Inflammatory macrophage treated with lipopolysaccharide for 4 hours (primary cell): ENCODE measurements around the gene TBC1D12.
A peak's percentile ranks its signal among the peaks of the same experiment; 100 is the strongest.

Experiments used
- DNase-seq: peaks from one replicate; pipeline ENCODE4 v3.0.0-alpha.2; 2020

The TBC1D12 gene

DNA sequence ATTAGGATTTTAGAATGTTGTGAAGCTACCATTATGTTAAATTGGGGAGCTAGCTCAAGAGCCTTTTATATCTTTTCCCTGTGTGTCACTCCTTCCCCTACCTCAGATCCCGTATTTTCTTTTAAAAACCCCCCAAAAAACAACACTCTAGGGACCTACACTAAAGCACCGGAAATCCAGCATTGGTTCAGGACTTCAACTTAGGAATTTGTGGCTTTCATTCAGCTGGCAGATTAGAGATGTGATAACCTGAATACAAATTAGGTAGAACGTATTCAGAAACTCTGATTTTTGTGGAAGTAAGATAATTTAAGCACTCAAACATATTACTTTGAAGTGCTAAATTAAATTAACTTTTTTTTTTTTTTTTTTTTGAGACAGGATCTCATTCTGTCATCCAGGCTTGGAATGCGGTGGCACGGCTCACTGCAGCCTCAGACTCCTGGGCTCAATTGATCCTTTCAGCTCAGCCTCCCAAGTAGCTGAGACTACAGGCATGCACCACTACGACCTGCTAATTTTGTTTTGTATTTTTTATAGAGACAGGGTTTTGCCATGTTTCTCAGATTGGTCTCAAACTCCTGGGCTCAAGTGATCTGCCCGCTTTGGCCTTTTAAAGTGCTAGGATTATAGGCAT lies 6.8 kb downstream of the TBC1D12 start:
- no peak for DNase-seq

DNA sequence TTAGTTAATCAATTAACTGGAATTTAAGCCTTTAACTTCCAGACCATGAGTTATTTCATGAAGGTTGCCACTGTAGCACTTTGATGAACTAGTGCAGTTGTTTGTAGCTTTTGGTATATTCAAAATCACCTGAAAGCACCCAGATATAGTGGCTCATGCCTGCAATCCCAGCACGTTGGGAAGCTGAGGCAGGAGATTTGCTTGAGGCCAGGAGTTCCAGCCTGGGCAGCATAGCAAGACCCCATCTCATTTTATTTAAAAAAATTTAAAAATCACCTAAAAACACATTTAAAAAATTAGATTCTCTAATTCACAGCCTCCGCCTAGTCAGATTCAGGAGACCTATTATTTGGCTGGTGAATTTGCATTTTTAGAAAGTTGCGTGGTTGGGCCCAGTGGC lies 9.0 kb downstream of the TBC1D12 start:
- DNase-seq = no peak

GRCh38 chr10:94412449-94412848 lies 10.1 kb downstream of the TBC1D12 start:
- DNase-seq = no peak

DNA sequence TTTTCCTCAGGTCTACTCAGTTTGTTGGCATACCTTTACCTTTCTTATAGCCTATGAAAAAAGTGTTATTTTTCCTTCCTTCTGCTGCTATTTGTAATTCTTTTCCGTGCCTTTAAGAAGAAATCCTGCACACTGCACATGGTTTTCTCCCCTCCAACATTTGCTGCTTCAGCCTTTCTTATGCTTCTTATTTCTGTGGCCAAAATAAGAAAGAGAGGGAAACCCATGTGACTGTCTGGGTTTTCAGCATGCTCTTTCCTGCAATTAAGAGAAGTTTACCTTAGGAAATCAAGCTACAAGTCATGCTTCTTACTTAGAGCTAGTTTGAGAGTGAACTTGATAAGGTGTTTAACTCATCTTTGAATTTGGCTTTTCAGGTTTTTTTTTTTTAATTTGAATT lies 11.0 kb downstream of the TBC1D12 start:
- DNase-seq = peak; percentile 10

- DNase-seq = no peak
Measured at GRCh38 chr10:94416896-94417295, 14.6 kb downstream of the TBC1D12 start.

GRCh38 chr10:94417321-94417720 lies 15.0 kb downstream of the TBC1D12 start:
- DNase-seq = no peak

DNA sequence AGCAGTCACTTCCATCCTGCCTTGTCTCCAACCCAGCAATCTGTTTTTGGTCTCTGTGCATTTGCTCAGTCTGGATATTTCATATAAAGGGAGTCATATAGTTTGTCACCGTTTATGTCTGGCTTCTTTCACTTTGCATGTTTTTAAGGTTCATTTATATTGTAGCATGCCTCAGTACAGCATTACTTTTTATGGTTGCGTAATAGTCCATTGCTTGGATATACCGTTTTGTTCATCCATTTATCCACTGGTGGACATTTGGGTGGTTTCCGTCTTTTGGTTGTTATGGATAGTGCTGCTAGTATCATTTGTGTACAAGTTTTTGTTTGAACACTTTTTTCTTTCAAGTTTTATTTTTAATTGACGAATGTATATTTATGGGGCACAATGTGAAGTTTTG lies 18.2 kb downstream of the TBC1D12 start:
- no peak for DNase-seq

GRCh38 chr10:94420998-94421528 lies 18.7 kb downstream of the TBC1D12 start:
- no peak for DNase-seq

- no peak for DNase-seq
Measured at GRCh38 chr10:94423627-94424026, 21.3 kb downstream of the TBC1D12 start.

DNA sequence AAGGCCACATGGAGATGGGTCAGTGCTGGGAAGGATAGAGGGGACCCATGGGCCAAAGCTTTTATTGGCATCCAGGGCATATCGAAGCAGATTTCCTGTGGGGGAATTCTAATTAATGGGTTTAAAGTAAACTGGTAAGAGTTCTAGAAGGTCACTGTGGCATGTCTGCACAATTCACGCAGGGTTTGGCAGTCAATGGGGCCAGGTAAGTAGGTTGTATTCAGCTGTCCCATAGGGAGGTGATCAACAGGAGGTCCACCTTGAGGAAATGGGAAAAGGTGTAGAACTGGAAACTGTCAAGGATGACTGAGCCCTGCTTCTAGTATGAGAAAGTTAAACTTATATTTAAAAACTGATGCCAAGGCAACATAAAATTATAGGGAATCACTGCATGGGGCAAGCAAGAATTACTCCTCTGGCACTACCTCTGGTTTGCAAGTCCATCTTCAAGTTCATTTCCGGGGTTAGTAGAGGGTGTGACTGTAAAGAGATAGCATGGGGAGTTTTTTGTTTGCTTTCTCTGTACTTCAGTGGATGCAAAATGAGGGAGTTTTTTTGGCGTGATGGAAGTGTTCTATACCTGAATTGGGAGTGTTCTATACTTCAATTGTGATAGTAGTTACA lies 22.5 kb downstream of the TBC1D12 start:
- no peak for DNase-seq

- DNase-seq = no peak
Measured at GRCh38 chr10:94425942-94426341, 23.6 kb downstream of the TBC1D12 start.

- peak; percentile 26 for DNase-seq
Measured at GRCh38 chr10:94427166-94427565, 24.8 kb downstream of the TBC1D12 start.

DNA sequence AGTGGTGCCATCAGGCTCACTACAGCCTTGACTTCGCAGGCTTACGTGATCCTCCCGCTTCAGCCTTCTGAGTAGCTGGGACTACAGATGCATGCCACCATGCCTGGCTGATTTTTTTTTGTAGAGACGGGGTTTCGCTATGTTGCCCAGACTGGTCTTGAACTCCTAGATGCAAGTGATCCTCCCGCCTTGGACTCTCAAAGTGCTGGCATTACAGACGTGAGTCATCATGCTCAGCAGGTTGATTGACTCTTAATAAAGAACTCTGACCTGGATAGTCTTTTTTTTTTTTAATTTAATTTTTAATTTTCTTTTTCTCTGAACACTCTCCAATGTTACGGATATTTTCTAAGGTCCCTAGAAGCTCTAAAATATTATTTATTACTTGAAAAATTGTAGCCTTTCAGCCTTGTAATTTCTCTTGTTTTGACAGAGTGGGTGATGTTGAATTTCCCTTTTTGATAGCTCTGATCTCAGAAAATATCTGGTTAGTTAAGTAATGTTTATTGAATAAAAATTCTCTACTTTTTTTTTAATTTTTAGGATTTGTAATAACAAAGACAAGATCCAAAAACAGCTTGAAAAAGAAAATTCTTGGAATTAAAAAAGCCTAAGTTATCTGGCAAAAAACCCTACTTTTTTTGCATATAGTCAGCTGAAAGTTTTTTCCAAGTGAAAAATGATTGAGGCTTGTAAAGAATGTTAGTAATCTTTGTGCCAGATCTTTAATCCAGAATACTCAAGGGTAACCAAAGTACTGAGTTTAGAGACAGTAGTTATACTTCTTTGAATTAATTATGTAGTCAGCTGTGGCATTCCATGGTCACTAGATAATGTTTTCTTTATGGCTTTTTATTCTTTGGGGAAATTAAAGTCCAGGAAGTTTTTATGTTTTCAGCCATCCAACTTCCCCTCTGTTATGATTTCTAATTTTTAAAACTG lies 26.7 kb downstream of the TBC1D12 start:
- DNase-seq = no peak

GRCh38 chr10:94430701-94431100 lies 28.4 kb downstream of the TBC1D12 start:
- peak; percentile 31 for DNase-seq

- DNase-seq = no peak
Measured at GRCh38 chr10:94432443-94432842, 30.1 kb downstream of the TBC1D12 start.

GRCh38 chr10:94439275-94439861 lies 37.0 kb downstream of the TBC1D12 start:
- no peak for DNase-seq

- no peak for DNase-seq
Measured at GRCh38 chr10:94440096-94440495, 37.8 kb downstream of the TBC1D12 start.

GRCh38 chr10:94443047-94443446 lies 40.7 kb downstream of the TBC1D12 start:
- no peak for DNase-seq

DNA sequence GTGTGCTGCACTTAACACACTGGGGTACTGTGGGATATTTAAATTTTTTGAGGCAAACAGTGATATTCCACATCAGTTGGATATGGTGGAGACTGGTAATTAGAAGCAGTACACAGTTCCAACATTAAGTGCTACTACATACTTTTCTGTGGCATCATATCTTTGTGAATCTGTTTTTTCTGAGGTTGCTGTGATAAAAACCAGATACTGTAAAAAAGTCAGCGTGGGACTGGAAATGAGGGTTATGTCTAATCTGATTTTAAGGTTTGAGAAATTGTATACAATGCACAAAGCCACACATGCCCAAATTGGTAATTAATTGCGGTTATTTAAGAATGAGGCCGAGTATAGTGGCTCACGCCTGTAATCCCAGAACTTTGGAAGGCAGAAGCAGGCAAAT lies 41.2 kb downstream of the TBC1D12 start:
- no peak for DNase-seq

DNA sequence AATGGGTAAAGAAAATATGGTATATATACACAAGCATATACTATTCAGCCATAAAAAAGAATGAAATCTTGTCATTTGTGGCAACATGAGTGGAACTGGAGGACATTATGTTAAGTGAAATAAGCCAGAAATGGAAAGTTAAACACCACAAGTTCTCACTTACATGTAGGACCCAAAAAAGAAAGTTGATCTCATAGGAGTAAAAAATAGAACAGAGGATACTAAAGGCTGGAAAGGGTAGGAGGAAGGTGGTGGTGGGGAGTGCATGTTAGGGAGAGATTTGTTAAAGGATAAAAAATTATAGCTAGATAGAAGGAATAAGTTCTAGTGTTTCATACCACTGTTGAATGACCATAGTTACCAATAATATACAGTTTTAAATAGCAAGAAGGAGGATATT lies 48.4 kb downstream of the TBC1D12 start:
- DNase-seq = no peak

DNA sequence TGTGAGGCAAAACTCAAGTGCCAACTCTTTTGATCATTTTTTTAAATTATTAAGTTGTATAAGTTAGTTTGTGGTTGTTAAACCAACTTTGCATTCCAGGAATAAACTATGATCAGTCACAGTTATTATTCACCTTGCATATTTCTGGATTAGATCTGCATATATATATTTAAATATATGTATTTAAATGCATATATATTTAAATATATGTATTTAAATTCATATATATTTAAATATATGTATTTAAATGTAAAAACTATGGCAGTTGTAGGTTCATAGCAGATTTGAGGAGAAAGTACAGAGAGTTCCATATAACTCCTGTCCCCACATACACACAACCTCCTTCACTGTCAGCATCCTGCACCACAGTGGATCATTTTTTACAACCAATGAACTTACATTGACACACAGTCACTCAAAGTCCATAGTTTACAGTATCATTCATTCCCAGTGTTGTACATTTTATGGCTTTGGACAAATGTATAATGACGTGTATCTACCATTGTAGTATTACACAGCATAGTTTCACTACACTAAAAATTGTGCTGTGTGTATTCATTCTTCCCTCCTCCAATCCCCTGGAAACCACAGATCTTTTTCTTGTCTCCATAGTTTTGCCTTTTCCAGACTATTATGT lies 49.7 kb downstream of the TBC1D12 start:
- DNase-seq = no peak

GRCh38 chr10:94456942-94457341 lies 54.6 kb downstream of the TBC1D12 start:
- no peak for DNase-seq

GRCh38 chr10:94459385-94459784 lies 57.0 kb downstream of the TBC1D12 start:
- no peak for DNase-seq
